ENCODE measurements around the gene DPEP2NB.
"Not testable (repeated sequence)": the region's sequence is repeated elsewhere in the genome, so short reads cannot be mapped to it uniquely, and the experiment has no call there.

Gene DPEP2NB

DNA sequence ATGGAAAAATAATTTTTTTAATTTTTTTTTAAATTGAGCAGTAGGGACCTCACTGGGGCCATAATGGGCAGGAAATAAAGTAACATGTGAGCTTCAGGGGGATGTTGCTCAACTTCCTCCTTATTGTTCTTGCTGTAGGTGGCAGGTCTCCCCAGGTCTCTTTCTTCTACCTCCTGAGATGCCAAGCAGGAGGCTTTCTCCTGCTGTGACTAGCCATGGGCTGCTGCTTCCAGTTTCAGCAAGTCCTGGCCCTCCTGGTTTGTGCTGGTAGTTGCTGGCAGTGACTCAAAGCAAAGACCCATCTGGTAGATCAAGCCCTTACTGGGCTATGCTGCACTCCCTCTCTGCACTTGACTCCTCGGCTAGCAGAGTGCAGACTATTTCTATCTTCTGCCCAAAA is 2.3 kb downstream of the DPEP2NB start:
- DNase-seq (ENCODE audit: low read depth in 2 of 2) = no peak

DNA sequence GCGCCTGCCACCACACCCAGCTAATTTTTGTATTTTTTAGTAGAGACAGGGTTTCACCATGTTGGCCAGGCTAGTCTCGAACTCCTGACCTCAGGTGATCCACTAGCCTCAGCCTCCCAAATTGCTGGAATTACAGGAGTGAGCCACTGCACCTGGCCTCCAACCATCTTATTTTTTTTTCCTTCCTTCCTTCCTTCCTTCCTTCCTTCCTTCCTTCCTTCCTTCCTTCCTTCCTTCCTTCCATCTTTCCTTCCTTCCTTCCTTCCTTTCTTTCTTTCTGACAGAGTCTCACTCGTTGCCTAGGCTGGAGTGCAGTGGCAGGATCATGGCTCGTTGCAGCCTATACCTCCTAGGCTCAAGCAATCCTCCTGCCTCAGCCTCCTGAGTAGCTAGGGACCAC is 5.8 kb downstream of the DPEP2NB start:
- DNase-seq (ENCODE audit: low read depth in 2 of 2) = not testable (repeated sequence)

DNA sequence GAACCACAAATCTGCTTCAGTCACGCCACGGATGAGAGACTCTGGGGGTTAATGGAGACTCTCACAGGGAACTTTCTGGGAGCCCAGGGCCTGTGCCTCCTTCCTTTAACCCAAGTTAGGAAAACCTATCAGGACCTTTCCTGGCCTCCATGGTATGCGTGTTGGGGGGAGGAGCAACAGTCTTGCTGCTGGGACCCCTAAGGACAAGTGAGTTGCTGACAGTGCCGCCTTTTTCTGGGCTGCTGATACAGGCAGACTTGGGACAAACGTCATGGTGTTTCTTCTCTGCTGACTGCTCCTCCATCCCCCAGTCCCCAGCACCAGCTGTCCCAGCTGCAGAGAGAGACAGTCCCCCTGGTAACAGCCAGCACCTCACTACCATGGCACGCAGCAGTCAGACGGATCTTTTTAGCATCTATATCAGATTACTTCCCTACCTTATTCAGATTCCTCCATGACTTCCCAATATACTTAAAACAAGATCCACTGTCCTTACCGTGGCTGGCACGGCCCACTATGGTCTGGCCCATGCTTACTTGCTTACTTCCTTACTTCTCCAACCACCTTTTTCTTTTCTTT is 6.5 kb downstream of the DPEP2NB start:
- DNase-seq (ENCODE audit: low read depth in 2 of 2) = no peak

DNA sequence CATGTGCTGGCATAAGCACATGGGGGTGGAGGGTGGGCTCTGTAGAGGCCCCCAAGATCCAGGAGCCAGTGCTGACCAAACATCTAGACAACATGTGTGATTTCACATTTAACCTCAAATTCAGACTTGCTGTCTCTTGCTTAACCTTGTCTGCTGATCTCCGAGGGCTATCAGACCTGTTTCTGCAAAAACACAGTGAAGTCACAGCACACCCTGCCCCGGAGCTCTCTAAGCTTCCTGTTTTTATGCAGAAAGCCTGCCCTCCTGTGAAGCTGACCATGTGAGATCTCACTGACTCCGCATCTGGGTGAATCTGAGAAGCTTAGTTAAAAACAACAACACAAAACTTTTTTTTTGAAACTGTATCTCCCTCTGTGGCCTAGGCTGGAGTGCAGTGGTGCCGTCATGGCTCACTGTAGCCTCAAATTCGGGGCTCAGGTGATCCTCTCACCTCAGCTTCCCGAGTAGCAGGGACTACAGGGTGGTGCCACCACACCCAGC is 9.9 kb downstream of the DPEP2NB start:
- DNase-seq (ENCODE audit: low read depth in 2 of 2) = no peak

DNA sequence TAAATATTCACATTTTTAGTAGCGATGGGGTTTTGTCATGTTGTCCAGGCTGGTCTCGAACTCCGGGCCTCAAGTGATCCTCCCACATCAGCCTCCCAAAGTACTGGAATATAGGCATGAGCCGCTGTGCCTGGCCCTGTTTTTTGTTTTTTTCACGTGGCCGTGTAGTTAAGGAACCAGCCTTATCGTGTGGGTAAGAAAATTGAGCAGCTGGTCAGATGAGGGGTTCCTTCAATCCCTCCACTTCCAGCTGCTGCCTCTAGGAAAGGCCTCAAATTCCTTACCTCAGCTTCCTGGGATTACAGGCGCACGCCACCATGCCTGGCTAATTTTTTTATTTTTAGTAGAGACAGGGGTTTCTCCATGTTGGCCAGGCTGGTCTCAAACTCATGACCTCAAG is 10.5 kb downstream of the DPEP2NB start:
- DNase-seq (ENCODE audit: low read depth in 2 of 2) = no peak

DNA sequence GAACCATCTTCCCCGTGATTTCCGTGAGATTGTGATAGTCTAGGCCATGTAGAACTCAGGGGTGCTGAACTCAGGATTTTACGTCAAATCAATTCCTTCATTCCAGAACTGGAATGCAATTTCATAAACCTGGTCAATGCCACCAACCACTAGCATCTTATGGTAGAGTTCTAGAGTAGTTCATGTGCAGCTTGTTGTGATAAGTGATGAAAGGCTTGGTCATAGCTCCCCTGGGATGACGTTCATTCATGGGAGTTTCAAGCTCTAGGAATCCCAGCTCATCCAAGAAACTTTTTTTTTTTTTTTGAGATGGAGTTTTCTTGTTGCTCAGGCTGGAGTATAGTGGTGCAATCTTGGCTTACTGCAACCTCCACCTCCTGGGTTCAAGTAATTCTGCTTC is 12.7 kb downstream of the DPEP2NB start:
- no peak for DNase-seq (ENCODE audit: low read depth in 2 of 2)

DNA sequence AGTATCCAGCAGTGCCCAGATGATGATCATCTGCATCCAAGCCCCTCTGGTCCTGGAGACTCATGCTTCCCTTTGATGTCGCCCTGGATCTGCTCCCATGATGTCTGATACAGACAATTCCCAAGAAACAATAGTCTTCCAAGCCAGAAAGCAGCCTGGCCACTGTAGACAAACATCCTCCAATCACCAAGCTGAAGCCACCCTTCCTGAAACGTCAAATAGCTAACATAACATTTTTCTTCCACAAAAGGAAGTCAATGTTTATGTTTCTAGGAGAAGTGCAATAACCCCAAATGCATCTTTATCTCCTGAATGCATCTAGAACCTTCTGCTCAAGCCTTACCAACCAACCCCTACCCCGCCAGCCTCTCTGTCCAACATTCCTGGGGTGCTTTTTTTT is 15.3 kb downstream of the DPEP2NB start:
- no peak for DNase-seq (ENCODE audit: low read depth in 2 of 2)

DNA sequence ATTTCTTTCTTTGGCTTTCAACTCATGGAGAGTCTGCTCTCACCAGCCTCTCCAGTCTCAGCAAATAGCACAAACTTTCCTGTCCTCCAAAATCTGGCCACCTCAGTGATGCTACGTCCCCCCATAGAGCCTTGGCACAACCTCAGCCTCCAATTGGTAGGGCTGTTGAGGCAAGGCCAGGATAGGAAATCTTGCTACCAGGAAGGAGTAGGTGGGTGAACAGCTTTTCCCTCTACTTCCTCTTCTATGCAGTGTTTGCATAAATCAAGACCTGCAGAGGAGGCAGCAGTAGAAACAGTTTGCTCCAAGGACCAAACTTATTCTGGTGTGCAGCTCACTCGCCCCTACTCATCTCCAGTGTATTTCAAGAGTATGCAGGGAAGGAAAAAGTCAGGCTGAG is 15.7 kb downstream of the DPEP2NB start:
- DNase-seq (ENCODE audit: low read depth in 2 of 2) = no peak

DNA sequence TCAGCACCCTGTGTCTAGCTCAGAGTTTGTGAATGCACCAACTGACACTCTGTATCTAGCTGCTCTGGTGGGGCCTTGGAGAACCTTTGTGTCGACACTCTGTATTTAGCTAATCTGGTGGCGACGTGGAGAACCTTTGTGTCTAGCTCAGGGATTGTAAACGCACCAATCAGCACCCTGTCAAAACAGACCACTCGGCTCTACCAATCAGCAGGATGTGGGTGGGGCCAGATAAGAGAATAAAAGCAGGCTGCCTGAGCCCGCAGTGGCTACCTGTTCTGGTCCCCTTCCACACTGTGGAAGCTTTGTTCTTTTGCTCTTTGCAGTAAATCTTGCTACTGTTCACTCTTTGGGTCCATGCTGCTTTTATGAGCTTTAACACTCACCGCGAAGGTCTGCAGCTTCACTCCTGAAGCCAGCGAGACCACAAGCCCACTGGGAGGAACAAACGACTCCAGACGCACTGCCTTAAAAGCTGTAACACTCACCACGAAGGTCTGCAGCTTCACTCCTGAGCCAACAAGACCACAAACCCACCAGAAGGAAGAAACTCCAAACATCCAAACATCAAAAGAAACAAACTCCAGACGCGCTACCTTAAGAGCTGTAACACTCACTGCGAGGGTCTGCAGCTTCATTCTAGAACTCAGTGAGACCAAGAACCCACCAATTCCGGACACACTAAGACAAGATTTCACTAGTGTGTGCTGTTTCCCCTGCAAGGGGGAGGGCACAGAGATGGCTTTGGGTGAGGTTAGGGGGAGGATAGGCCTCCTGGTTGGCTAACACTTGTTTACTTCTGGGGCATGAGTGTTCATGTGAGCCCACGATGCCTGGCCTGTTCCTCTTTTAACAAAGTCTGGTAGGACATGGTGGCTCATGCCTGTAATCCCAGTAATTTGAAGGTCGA is 16.7 kb downstream of the DPEP2NB start, which contains the start of gene DPEP2:
Gene DPEP2 (minus strand): TSS at position 706 of the 910 bp plus-strand sequence. CDS start 6,272 bp downstream, outside the sequence.
- DNase-seq (ENCODE audit: low read depth in 2 of 2) = not testable (repeated sequence)

DNA sequence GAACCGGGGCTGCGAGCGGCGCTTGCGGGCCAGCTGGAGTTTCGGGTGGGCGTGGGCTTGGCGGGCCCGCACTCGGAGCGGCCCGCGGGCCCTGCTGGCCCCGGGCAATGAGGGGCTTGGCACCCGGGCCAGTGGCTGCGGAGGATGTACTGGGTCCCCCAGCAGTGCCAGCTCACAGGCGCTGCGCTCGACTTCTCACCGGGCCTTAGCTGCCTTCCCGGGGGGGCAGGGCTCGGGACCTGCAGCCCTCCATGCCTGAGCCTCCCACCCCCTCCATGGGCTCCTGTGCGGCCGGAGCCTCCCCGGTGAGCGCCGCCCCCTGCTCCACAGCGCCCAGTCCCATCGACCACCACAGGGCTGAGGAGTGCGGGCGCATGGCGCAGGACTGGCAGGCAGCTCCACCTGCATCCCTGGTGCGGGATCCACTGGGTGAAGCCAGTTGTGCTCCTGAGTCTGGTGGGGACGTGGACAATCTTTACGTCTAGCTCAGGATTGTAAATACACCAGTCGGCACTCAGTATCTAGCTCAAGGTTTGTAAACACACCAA is 17.4 kb downstream of the DPEP2NB start:
- not testable (repeated sequence) for DNase-seq (ENCODE audit: low read depth in 2 of 2)

DNA sequence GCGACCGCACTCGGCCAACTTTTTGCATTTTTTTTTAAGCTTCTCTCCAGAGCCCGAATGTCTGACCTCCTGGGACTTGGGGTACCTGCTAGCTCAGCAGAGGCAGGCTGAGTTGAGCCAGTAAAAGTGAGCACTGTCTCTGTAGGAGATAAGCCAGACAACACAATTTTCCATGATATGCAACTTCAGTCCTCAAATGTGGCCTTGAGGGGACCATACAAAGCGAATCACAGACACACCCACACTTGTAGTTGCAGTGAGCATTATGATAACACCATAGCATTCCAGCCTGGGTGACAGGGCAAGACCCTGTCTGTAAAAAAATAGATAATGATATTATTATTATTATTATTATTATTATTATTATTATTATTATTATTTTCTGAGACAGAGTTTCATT is 19.0 kb downstream of the DPEP2NB start:
- DNase-seq (ENCODE audit: low read depth in 2 of 2) = no peak

DNA sequence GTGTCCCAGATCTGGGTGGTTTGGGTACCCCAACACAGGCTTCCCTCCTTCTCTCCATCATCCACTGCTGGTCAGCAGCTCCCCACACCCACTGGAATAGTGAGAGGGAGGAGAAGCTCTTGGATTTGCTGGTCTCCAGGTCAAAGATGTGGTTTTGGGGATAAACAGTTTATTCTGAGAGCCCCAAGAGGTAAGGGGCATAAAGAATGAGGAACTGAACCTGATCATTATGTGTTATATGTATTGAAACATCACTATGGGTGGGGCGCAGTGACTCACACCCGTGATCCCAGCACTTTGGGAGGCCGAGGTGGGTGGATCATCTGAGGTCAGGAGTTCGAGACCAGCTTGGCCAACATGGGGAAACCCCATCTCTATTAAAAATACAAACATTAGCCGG is 20.3 kb downstream of the DPEP2NB start:
- no peak for DNase-seq (ENCODE audit: low read depth in 2 of 2)

DNA sequence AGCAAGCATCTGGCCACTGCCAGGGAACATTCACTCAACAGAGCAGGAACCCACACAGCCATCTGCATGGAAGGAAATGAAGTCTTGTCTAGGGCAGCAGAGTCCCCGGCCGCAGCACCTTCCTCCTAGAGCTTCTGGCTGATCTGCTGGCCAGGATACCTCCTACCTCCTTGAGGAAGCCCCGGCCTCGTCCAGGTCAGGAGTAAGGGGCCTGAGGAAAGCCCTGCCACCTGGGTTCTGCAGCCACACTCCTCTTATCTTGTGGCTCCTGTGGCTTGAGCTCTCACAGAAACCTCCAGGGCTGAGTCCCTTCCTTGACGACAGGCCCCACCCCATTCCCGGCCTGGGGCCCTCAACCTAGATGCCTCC is 21.7 kb downstream of the DPEP2NB start:
- not testable (repeated sequence) for DNase-seq (ENCODE audit: low read depth in 2 of 2)

DNA sequence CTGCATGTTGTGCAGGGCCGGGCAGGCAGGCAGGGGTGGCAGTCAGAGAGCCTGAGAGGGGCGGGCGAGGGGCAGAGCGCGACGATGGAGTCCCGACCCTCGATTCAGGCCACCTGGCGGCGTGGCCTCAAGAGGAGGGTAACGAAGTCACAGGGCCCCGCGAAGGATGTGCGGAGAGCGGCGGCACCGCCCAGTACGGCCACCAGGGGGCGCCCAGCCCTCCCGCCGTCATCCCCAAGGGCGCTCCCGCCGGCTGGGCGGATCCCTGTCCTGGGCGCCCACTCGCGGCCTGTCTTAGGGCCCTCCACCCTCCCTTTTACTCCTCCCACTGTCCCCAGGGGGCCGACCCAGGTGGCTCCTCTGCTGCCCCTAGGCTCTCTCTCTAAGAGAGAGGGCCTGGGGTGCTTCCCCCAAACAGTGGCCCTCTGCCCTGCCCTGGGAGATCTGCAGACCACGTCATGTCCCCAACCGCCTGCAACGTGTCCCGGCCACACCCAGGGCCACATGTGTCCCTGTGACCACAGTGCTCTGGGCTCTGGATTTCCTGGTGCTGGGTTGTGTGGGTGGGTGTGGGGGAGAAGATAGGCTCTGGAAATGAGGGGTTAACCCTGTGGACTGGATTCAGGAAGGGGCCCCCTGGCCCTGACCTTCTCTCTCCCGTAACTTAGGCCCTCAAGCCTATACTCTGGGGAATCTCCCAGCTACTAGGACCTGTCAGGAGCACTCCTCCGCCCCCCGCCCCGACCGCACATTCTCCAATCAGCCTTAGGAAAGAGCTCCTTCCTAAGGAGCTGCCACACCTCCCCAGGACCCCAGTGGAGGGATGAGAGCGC is 22.3 kb downstream of the DPEP2NB start:
- DNase-seq (ENCODE audit: low read depth in 2 of 2) = peak; percentile 74 to 77

DNA sequence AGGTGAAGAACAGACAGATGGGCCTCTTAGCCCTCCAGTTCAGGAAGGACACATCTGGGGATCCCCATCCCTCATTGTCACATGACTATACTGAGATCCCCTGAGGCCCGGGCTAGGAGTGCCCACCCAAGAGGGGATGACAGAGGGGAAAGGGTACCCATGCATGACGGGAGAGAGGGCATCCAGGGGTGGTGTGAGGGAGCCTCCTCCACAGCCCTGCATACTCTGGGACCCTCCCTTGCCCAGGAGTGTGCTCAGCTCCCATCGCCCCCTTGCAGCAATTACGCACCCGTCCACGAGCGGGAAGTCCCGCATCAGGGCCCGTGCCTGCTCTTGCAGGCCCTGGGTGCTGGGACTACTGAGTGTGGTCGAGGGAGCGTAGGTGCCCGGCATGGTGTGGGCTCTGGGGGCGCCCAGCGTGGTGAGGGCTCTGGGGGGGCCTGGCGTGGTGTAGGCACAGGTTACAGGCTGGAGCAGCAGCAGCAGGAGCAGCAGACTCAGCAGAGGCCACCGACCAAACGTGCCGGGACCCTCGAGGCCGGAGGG is 23.0 kb downstream of the DPEP2NB start:
- DNase-seq (ENCODE audit: low read depth in 2 of 2) = no peak

DNA sequence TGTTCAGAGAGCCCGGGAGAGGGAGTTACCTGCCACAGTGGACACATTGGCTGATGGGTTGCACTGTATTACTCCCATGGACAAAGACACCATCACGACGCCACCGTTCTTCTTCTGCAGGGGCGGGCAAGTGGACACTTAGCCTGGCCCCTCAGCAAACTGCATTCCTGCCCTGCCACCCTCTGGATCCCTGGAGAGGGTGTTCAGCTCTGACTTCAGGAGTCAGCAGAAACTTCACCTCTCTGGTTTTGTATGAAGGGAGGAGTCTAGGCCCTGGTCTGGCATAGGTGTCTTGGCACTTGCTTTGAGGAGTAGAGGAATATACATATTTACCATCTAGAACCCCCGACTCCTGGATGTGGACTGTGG is 25.7 kb downstream of the DPEP2NB start:
- no peak for DNase-seq (ENCODE audit: low read depth in 2 of 2)

DNA sequence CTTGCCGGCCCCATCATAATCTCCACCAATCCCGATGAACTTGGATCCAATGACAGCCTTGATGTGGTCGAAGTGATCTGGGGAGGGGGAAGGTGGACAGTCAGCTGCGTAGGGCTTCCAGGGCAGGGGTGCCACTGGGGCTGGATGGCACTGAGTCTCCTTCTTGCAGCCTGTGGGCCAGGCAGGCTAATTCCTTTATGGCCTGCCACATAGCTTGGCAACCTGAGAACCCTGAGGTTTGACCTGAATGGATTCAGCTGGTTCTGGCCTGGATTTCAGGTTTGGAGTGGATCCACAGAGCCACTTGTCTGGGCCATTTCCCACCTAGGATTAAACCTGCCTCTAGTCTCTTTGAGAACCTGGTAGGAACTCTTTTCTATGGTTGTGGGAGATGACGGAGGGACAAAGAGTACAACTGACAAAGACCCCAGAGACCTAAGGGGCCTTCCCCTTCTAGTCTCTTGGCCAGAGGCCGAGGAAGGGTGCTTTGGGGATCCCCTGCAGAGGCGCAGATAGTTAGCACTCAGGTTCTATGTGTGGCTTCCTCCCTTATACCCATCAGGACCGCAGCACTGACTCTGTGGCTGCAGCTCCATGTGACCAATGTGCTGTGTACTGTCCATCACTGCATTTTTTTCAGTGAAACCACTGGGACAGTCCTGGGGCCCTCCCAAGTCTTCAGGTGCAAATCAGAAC is 26.2 kb downstream of the DPEP2NB start:
- no peak for DNase-seq (ENCODE audit: low read depth in 2 of 2)

DNA sequence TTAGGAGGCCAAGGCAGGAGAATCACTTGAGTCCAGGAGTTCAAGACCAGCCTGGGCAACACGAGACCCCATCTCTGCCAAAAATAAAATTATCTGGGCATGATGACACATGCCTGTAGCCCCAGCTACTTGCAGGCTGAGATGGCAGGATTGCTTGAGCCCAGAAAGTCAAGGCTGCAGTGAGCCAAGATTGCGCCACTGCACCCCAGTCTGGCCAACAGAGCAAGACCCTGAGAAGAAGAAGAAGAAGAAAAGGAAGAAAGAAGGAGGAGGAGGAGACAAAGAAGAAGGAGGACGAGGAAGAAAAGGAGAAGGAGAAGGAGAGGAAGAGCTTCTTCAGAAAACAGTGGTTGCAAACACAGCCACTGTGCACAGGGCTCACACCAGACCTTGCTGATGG is 27.0 kb downstream of the DPEP2NB start:
- no peak for DNase-seq (ENCODE audit: low read depth in 2 of 2)

DNA sequence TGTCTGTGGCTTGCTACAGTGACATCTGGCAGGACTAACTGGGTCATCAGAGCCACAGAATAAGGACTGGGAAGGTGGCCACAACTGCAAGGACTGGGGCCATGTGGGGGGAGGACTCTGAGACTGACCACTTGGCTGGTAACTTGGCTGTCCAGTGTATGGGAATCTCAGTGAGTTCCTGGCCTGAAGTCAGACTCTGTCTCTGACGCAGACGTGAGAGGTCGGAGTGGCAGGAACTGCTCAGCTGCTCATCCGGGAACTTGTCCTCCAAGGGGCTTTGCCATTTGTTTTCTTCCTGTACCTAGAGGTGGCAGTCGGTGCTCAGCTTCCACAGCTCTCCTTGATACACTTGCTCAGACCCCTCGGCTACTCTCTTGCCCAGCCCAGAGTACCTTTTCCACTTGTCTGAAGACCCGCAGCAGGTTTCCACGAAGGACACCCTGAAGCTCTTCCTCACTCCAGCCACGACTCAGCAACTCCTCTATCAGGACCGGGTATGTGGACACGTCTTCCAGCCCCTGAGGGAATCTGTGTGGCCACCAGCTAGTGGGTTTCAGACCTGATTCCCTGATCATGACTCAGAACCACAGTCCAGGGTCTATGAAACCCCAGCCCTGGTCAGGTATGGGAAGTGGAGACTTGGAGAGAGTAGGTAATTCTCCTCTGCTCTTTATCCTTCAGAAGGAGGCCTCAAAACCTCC is 28.1 kb downstream of the DPEP2NB start:
- DNase-seq (ENCODE audit: low read depth in 2 of 2) = no peak

DNA sequence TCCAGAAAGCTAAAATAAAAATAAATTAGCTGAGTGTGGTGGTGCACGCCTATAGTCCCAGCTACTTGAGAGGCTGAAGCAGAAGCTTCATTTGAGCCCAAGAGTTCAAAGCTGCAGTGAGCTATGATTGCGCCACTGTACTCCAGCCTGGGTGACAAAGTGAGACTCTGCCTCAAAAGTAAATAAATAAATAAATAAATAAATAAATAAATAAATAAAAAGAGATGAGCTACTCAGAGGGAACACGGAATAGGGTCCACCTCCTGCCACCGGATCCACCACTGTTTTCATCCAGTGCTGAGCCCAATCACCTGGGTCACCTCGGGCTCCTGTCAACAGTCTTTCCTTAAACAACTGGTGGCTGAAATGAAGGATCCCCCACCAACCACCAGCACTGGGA is 28.8 kb downstream of the DPEP2NB start:
- DNase-seq (ENCODE audit: low read depth in 2 of 2) = no peak
